BJ (cell line): Measurements from ENCODE around the gene PIR. TPM values are rescaled to one million over a fixed set of nuclear protein-coding genes. Genes with fewer than 3 reads are reported as not detected.
A peak's percentile ranks its signal among the peaks of the same experiment; 100 is the strongest.

Experiments used
- CTCF ChIA-PET: fragments of 350-600 bp; formaldehyde crosslinking; extraction: SDS; loops from one replicate; lab custom pipeline; 2021; ENCODE audit warnings: antibody characterized with exemption, inconsistent platforms; lab: Yijun Ruan, JAX
- POLR2A ChIA-PET: fragments of 300-600 bp; sonication (Branson Sonifier 250); formaldehyde crosslinking; extraction: SDS; loops from one replicate; lab custom pipeline; 2021; ENCODE audit warnings: antibody characterized with exemption; lab: Charles Lee
- DNase-seq: peaks from one replicate; pipeline ENCODE4 v3.0.0-alpha.2; 2011; ENCODE audit warnings: low read depth
- H3K27me3 ChIP-seq: 2 replicates; pipeline ENCODE4 v1.6.0; 2011; ENCODE audit warnings: low read length; ENCODE audit not compliant: control insufficient read depth, insufficient read depth
- H3K36me3 ChIP-seq: 2 replicates; pipeline ENCODE4 v1.5.1; 2011; ENCODE audit warnings: low read length; ENCODE audit not compliant: control insufficient read depth, insufficient read depth
- H3K4me3 ChIP-seq: 2 replicates; pipeline ENCODE4 v1.5.1; 2011; ENCODE audit warnings: low read depth, mild to moderate bottlenecking, control low read depth, low read length
- polyA plus RNA-seq: library from polyadenylated mRNA; depleted of rRNA; stranded (reverse); fragments of >200 nt; gene quantifications from 2 replicates; pipeline ENCODE4 v1.2.3, GENCODE V29; 2011
- TF ChIP-seq, protein P1 (sequence below): IDR thresholded peaks from 2 replicates; pipeline ENCODE4 v1.5.1; 2011; ENCODE audit warnings: low read depth, mild to moderate bottlenecking, control low read depth, inconsistent platforms, low read length, moderate library complexity; ENCODE audit not compliant: insufficient read depth

PIR gene
- polyA plus RNA-seq, 1 experiment: 11.7 TPM

DNA sequence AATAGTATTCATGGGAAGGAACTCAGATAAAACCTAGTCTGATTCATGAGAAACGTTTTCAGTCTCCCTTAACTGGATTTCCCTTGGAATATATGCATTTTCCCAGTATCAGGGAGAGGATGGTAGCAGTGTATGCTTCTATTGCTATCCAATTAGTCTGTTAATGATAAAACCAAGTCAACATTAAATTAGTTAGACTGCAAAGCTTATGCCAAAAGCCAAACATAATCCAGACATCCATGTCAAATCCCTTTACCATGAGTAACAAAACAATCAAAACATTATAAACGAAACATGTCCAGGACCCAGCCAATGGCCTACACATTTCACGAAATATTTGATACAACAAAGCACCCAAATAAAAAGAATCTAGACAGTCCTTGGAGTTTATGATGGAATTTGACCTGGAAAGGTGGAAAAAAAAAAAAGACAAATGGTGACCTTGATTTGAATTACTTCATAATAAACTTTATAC, 74.4 kb downstream of the PIR start:
- H3K27me3 ChIP-seq: no peaks in the 10 kb centered on the region
- ChIA-PET POLR2A (no interaction called here), CTCF (no interaction called here)
- no peaks in the 10 kb centered on the region for H3K36me3 ChIP-seq
- no peak overlapping the region for H3K4me3 ChIP-seq
- TF ChIP-seq, protein P1, sequence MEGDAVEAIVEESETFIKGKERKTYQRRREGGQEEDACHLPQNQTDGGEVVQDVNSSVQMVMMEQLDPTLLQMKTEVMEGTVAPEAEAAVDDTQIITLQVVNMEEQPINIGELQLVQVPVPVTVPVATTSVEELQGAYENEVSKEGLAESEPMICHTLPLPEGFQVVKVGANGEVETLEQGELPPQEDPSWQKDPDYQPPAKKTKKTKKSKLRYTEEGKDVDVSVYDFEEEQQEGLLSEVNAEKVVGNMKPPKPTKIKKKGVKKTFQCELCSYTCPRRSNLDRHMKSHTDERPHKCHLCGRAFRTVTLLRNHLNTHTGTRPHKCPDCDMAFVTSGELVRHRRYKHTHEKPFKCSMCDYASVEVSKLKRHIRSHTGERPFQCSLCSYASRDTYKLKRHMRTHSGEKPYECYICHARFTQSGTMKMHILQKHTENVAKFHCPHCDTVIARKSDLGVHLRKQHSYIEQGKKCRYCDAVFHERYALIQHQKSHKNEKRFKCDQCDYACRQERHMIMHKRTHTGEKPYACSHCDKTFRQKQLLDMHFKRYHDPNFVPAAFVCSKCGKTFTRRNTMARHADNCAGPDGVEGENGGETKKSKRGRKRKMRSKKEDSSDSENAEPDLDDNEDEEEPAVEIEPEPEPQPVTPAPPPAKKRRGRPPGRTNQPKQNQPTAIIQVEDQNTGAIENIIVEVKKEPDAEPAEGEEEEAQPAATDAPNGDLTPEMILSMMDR: no peak
- DNase-seq: no peak

DNA sequence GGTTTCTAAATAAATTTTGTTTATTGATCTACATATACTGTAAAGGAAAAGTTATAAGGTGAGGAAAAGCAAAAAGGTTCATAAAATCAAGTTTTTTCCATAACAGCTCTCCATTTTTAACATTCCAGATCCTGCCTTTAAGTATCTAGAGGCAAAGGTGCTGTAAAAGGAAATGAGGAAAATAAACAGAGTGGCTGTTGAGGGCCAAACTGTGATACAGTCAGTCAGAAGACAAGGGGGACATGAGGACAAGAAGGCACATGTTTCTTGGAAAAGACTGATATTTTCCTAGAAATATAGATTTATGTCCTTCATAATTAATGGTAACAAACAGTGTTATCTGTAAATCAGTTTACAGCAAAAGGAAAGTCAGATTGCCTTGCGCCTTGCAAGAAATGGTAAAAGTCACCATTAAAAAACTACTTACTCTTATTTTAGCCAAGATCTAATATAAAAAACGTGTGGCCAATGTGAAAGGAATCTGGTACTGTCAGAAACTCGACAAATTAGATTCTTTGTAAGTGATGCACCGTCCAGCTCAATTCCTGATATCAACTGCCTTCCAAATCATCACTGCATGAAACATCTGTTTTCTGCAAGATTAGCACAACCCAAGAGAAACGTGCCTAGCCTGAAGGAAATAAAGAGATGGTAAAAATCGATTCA, 75.0 kb downstream of the PIR start:
- ChIA-PET CTCF (no interaction called here), POLR2A (no interaction called here)
- Histone ChIP-seq H3K27me3 (no peaks in the 10 kb centered on the region), H3K4me3 (no peak overlapping the region), H3K36me3 (no peaks in the 10 kb centered on the region)
- TF ChIP-seq, protein P1: no peak
- DNase-seq: peak; percentile 79

DNA sequence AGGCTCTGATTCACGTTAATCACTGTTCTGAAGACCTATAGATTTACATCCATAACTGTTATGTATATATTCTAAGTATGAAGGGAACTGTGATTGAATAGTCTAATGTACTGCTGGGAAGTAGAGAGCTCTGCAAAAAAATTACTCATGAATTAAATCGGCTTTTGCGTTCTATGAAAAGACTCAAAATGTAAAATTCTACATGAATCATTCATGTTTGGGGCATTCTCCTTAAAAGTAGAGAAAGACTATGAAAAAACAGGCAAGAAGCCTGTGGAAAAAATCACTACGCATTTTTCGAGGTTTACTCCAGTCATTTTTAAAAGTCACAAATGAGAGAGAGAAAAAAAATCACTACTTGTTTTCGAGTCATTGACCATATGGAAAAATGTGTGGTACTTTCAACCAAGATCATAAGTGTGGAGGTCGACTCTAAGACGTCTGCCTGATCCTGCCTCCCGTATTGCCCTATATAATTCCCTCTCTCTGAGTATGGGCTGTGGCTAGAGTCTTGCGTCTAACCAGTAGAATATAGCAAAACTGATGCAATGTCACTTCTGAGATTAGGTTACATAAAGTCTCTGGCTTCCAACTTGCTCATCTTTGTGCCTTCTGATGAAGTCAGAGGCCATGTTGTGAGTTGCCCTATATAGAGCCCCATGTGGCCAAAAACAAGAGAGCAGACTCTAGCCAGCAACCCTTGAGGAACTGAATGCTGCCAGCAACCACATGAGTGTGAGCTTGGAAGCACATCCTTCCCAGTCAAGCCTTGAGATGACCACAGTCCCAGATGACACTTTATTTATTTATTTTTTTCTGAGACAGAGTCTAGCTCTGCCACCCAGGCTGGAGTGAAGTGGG, 76.8 kb downstream of the PIR start:
- no peak for DNase-seq
- no peaks in the 10 kb centered on the region for H3K27me3 ChIP-seq
- POLR2A ChIA-PET: no interaction called here

DNA sequence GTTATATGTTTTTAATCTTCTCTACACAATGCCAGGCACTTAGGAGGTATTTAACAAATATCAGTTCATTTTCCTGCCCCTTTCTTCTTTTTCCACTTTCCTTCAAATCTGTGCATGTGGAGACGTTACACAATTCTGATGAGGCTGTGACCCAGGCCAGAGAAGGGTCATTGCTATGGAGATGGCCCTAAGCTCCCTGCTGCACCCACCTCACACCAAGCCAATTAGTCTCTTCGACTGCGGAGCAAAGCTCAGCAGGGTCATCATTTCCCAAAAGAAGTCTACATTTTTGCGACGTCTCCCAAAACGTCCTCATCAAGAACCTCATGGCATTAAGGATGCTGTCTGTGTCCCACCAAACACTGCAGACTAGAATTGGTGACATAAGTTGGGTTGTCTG, 80.0 kb downstream of the PIR start:
- Histone ChIP-seq H3K27me3 (no peaks in the 10 kb centered on the region), H3K4me3 (no peak overlapping the region), H3K36me3 (no peaks in the 10 kb centered on the region)
- ChIA-PET POLR2A (no interaction called here), CTCF (interaction anchor here (1.1 kb wide), 1 partner anchor 10 kb away, joined by 3 read pairs; no protein-coding TSS in a partner anchor)
- TF ChIP-seq, protein P1: no peak
- no peak for DNase-seq

More for the DNA sequence above, 76.8 kb downstream of the PIR start:
- H3K4me3 ChIP-seq: no peak overlapping the region
- H3K36me3 ChIP-seq: no peaks in the 10 kb centered on the region
- TF ChIP-seq, protein P1: no peak
- CTCF ChIA-PET: no interaction called here

DNA sequence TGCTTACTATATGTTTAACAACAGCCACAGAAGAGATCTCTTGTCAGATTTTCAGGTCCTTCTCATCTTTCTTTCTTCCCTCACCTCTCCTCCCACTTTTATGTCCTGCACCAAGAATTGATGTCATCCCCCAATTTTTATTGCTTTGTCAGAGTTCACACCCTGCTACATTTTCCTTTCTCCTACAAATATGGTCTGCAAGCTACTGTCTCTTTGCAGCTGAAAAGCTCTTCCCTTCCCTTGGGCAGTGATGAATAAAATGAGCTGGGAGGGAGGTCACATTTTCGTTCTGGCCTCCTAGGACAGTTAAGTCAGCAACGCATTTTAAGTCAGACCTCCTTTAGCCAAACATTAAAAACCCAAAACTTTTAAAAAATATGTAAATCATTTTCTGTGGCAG, 82.2 kb downstream of the PIR start:
- ChIA-PET POLR2A (no interaction called here), CTCF (no interaction called here)
- TF ChIP-seq, protein P1: no peak
- Histone ChIP-seq H3K27me3 (no peaks in the 10 kb centered on the region), H3K36me3 (no peaks in the 10 kb centered on the region), H3K4me3 (no peak overlapping the region)
- DNase-seq: no peak
